ENCODE data around the gene MGAT4B. TPM values are rescaled to one million over a fixed set of nuclear protein-coding genes. Genes with fewer than 3 reads are reported as not detected.

MGAT4B gene
- total and polyA plus RNA-seq, 2 of the 13 experiments (the other 11 are each of a cell fraction or from before 2014, with no cell fraction given), result 93.5 to 130 TPM

- peak; percentile 86; the same call in 1 of the 2 replicates for TF ChIP-seq SNAPC2 (CRISPR knock-in tag; IDR thresholded peaks at IDR 0.05)
- peak; percentile 26; the same call in 1 of the 2 replicates for TF ChIP-seq HCFC1 (IDR thresholded peaks at IDR 0.05; ENCODE audit: low read depth, low read length)
- TF ChIP-seq CSRNP1 (CRISPR knock-in tag; IDR thresholded peaks at IDR 0.05), result peak; percentile 85; the same call in 1 of the 2 replicates
- peak; percentile 86; the same call in 1 of the 2 replicates for TF ChIP-seq ZNF639 (CRISPR knock-in tag; conservative IDR thresholded peaks at IDR 0.05)
- peak; percentile 82 for TF ChIP-seq RAD51 (IDR thresholded peaks at IDR 0.05; ENCODE audit: borderline replicate concordance)
- peak; percentile 97 for TF ChIP-seq ZNF281 (CRISPR knock-in tag; IDR thresholded peaks at IDR 0.05; ENCODE audit: borderline replicate concordance)
- TF ChIP-seq RBFOX2 (IDR thresholded peaks at IDR 0.05; ENCODE audit: low read depth, low read length), result peak; percentile 81
- peak; percentile 90 for TF ChIP-seq FOXP4 (CRISPR knock-in tag; IDR thresholded peaks at IDR 0.05)
- peak; percentile 50; the same call in 1 of the 2 replicates for TF ChIP-seq MLX (CRISPR knock-in tag; IDR thresholded peaks at IDR 0.05)
- peak; percentile 28; the same call in 1 of the 2 replicates for TF ChIP-seq HMG20A (CRISPR knock-in tag; IDR thresholded peaks at IDR 0.05; ENCODE audit: borderline replicate concordance)
- peak; percentile 93 for TF ChIP-seq THRA (CRISPR knock-in tag; IDR thresholded peaks at IDR 0.05; ENCODE audit: borderline replicate concordance)
- TF ChIP-seq ZNF264 (CRISPR knock-in tag; IDR thresholded peaks at IDR 0.05), result 0 out of 2 replicates have a peak, but pooled peaks have one; percentile 18
- 0 out of 2 replicates have a peak, but pooled peaks have one; percentile 25 for TF ChIP-seq ZNF451 (CRISPR knock-in tag; IDR thresholded peaks at IDR 0.05)
- TF ChIP-seq ZNF773 (CRISPR knock-in tag; IDR thresholded peaks at IDR 0.05; ENCODE audit: borderline replicate concordance), result no peak
- TF ChIP-seq SKI (IDR thresholded peaks at IDR 0.05; ENCODE audit: partially characterized antibody), result peak; percentile 93
- peak; percentile 75 for TF ChIP-seq ZBTB21 (CRISPR knock-in tag; IDR thresholded peaks at IDR 0.05)
- TF ChIP-seq ZNF614 (CRISPR knock-in tag; IDR thresholded peaks at IDR 0.05; ENCODE audit: borderline replicate concordance), result no peak
- TF ChIP-seq SRSF9 (IDR thresholded peaks at IDR 0.05; ENCODE audit: borderline replicate concordance, insufficient read depth, low read depth, low read length, poor library complexity, severe bottlenecking), result no peak
- peak; percentile 97 for TF ChIP-seq MED1 (CRISPR knock-in tag; IDR thresholded peaks at IDR 0.05)
These were observed 12.2 kb upstream of the MGAT4B start (continued) for GRCh38 chr5:179818746-179819295.

All from HepG2 (cell line).